ENCODE results near the gene CMTM7. TPM values are rescaled to one million over a fixed set of nuclear protein-coding genes. Genes with fewer than 3 reads are reported as not detected.

CMTM7 gene
- total RNA-seq, 1 experiment from 2014 or later: 62.6 TPM

GRCh38 chr3:32450992-32451659 is 59.5 kb downstream of the CMTM7 start:
- Histone ChIP-seq H3K79me2 (ENCODE audit: insufficient read depth, low read length) (peaks cover 63% of the 10 kb centered on the region), H3K4me2 (ENCODE audit: low read length) (no peak overlapping the region), H3K4me3 (replicated peaks in 1 of 2; ENCODE audit: low read depth in 1 of 2, low read length in 2 of 2) (no peak overlapping the region), H4K20me1 (ENCODE audit: insufficient read depth) (peaks cover 9% of the 10 kb centered on the region; the same call in 1 of the 2 replicates), H3K27me3 (ENCODE audit: insufficient read depth, low read length) (no peaks in the 10 kb centered on the region), H3K9me3 (ENCODE audit: control insufficient read depth in 1 of 2, insufficient read depth in 1 of 2, low read depth in 1 of 2, low read length in 2 of 2) (no peaks in the 10 kb centered on the region), H3K9me2 (ENCODE audit: insufficient read depth) (no peaks in the 10 kb centered on the region), H3K27ac (ENCODE audit: low read depth, low read length) (no peak overlapping the region), H3K4me1 (ENCODE audit: control insufficient read depth in 1 of 2, insufficient read depth in 2 of 2, low read length in 2 of 2) (no peaks in the 10 kb centered on the region), H2AFZ (ENCODE audit: low read depth, low read length, poor library complexity, severe bottlenecking) (no peak overlapping the region), H3K9ac (ENCODE audit: low read length) (no peak overlapping the region), H3K36me3 (ENCODE audit: control insufficient read depth in 1 of 2, insufficient read depth in 2 of 2, low read length in 2 of 2) (peaks cover 3 to 32% of the 10 kb centered on the region in 2 experiments; a peak in 3 of 4 replicates)
- no peak for DNase-seq (ENCODE audit: low read depth, low spot score)
- ChIA-PET RAD21 (ENCODE audit: low non-redundant PET in 1 of 2, low total read pairs in 2 of 2, uncharacterized antibody in 2 of 2, unreplicated experiment in 2 of 2) (no interaction called here), POLR2A (no interaction called here), CTCF (interaction anchor here (1.1 kb wide), 1 partner anchor 17 kb away, joined by 3 read pairs; no protein-coding TSS in a partner anchor)
- no TSS peak for BruUV-seq (replicated peaks)
- no peak for ATAC-seq
- intact Hi-C loops (cut with micrococcal nuclease): no loop called here
- TF ChIP-seq SP1 (IDR thresholded peaks at IDR 0.05; ENCODE audit: low read depth) (no peak), YY1 (IDR thresholded peaks at IDR 0.05; ENCODE audit: extremely low read depth, insufficient replicate concordance, low read depth, low read length) (no peak), FOSL1 (IDR thresholded peaks at IDR 0.05; ENCODE audit: low read depth) (no peak), CEBPB (IDR thresholded peaks at IDR 0.05; ENCODE audit: low read depth) (no peak), ZNF274 (IDR thresholded peaks at IDR 0.05; ENCODE audit: low read depth, low read length) (no peak), POLR2AphosphoS5 (IDR thresholded peaks at IDR 0.05; ENCODE audit: low read depth, low read length) (no peak), ZBTB33 (IDR thresholded peaks at IDR 0.05; ENCODE audit: extremely low read depth, insufficient replicate concordance, low read length) (no peak), TCF7L2 (IDR thresholded peaks at IDR 0.05; ENCODE audit: borderline replicate concordance, extremely low read depth, insufficient read depth, insufficient read length) (no peak), JUND (IDR thresholded peaks at IDR 0.05) (no peak), CTCF (IDR thresholded peaks at IDR 0.05 in 2 of 3, conservative IDR thresholded peaks at IDR 0.05 in 1 of 3; ENCODE audit: borderline replicate concordance in 1 of 3, insufficient read depth in 1 of 3, low read depth in 2 of 3, low read length in 2 of 3) (no peak), RAD21 (IDR thresholded peaks at IDR 0.05; ENCODE audit: low read depth) (no peak), CBX3 (IDR thresholded peaks at IDR 0.05; ENCODE audit: low read depth) (no peak), ZFX (IDR thresholded peaks at IDR 0.05) (no peak), MAX (IDR thresholded peaks at IDR 0.05) (no peak), EZH2phosphoT487 (IDR thresholded peaks at IDR 0.05; ENCODE audit: borderline replicate concordance) (no peak), POLR2A (IDR thresholded peaks at IDR 0.05; ENCODE audit: borderline replicate concordance, extremely low read depth, insufficient read depth, insufficient read length) (no peak)

Measured in HCT116 (cell line).